GM12873 (cell line): ENCODE data around the gene IPP.

Experiments used
- CTCF ChIP-seq: IDR thresholded peaks from 2 replicates; pipeline ENCODE4 v1.5.1; 2012; ENCODE audit warnings: low read depth, mild to moderate bottlenecking, moderate library complexity, low read length, control low read depth; ENCODE audit not compliant: insufficient read depth; ENCODE audit errors: missing control alignments

IPP gene

GRCh38 chr1:45755697-45756096 is 5.2 kb upstream of the IPP start:
- no peak for TF ChIP-seq CTCF

- TF ChIP-seq CTCF: no peak
Observed at GRCh38 chr1:45753248-45754037, 3.0 kb upstream of the IPP start.

GRCh38 chr1:45752441-45753052 is 2.1 kb upstream of the IPP start:
- TF ChIP-seq CTCF: no peak

- TF ChIP-seq CTCF: no peak
Observed at GRCh38 chr1:45752014-45752413, 1.6 kb upstream of the IPP start.

- no peak for TF ChIP-seq CTCF
Observed at GRCh38 chr1:45746922-45747321, 3.5 kb downstream of the IPP start.

GRCh38 chr1:45739137-45739536 is 11.3 kb downstream of the IPP start:
- no peak for TF ChIP-seq CTCF

- TF ChIP-seq CTCF: no peak
Observed at GRCh38 chr1:45730780-45731319, 19.6 kb downstream of the IPP start.
